K562 treated with DMSO at 1 percent for 48 hours (cell line): Measurements from ENCODE around the gene CNDP1. TPM values are rescaled to one million over a fixed set of nuclear protein-coding genes. Genes with fewer than 3 reads are reported as not detected.

Experiments
- total RNA-seq: library from RNA; unstranded; fragments of 300-600 nt; gene quantifications from 2 replicates; pipeline ENCODE4 v1.2.3, GENCODE V29; 2022; ENCODE audit warnings: low replicate concordance; ENCODE audit errors: extremely low read depth

The CNDP1 gene
- total RNA-seq = not detected in 2 replicates

DNA sequence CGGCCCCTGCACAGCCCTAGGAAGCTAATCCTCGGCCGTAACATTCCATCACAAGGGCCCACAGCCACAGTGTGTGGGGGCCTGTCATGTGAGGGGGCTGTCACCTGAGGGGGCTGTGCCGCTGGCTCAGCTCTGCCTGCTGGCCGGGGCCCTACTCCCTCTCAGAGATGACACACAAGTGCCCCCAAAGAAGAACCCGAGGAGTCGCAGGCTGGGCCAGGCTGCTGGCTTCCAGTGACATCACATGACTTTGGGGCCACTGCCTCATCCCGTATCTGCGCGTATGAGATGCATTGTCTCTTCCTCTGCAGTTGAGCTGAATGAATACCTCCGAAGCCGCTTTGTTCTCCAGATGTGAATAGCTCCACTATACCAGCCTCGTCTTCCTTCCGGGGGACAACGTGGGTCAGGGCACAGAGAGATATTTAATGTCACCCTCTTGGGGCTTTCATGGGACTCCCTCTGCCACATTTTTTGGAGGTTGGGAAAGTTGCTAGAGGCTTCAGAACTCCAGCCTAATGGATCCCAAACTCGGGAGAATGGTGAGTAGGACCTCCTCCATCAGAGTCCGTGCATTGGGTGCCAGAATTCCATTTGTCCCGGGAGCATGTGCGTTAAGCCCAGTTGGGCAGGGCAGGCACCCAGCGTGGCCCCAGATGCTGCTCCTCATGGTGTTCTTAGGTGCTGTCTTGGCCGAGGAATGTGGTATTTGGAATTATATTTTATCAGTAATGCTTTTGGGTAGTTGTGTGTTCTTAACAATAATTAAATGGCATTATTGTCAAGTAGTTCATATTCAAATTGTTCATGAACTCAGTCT is at the start of gene CNDP1:
Gene CNDP1, plus strand, starts transcription at position 351 of the 820 bp plus-strand sequence. Its CDS starts 168 bp downstream, at position 519.

DNA sequence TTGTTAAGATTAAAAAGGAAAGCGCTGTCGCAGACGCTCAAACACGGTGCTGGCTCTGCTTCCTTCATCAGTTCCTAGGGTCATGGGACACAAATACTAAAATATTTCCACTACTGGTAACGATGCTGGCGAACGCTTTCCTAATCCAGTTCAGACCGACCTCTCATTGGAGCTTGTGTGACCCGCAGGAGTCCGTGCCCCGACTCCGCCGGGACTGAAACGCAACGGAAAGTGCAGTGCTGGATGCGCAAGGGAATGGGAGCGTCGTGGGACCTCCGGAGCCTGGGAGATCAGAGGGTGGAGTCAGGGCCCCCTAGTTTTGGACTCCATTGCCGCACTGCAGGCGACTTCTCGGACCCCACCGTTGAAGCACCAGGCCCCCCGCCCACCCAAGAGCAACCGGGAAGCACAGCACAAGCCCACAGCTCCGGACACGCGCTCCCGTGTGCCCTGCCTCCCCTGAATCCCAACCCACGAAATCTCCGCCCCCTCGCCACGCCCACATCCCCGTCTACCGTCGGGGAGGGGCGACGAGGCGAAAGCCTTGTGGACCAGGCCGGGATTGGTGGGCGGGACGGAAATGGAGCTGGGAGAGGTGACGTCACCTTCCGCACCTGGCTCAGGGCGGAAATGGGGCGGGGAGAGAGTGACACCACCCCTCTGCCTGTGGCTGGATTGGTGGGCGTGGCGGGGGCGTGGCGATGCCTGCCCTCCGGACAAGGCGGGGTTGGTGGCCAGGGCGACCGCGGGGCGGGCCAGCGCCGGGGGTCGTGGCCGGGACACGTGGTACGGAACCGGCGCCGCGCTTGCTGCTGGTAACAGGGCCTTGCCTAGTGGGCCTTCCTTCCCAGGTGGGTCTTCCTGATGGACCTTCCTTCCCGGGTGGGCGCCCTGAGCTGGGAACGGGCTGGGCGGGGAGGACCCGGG is 38.5 kb upstream of the CNDP1 start, which contains the start of gene CNDP2:
Gene CNDP2, plus strand, starts transcription at position 783 of the 927 bp plus-strand sequence. CDS start 3,611 bp downstream, outside the sequence.

GRCh38 chr18:74597662-74598349 is 63.5 kb downstream of the CNDP1 start, which contains the start of gene ZNF407:
TSS of gene ZNF407 (plus strand) at chr18:74597870. CDS start at chr18:74631020, 33,150 bp downstream.

Other genes starting within 250 kb of the CNDP1 start
- gene CYB5A, start 242.5 kb upstream of the CNDP1 start, total RNA-seq = not detected in 2 replicates
- gene C18orf63, start 218.7 kb upstream of the CNDP1 start, total RNA-seq = not detected in 2 replicates
- not detected in 2 replicates for gene DIPK1C, start 77.2 kb upstream of the CNDP1 start, total RNA-seq
- gene CNDP2, start 38.1 kb upstream of the CNDP1 start, total RNA-seq = not detected in 2 replicates
- gene ZNF407, start 63.4 kb downstream of the CNDP1 start, total RNA-seq = not detected in 2 replicates